ENCODE data around the gene NSUN2. TPM values are rescaled to one million over a fixed set of nuclear protein-coding genes. Genes with fewer than 3 reads are reported as not detected.

NSUN2 gene
- total and polyA plus RNA-seq, 2 experiments from 2014 or later = 65.4 to 112 TPM

GRCh38 chr5:6655432-6655831, 22.6 kb upstream of the NSUN2 start (continued):
- TF ChIP-seq ZNF462 (CRISPR knock-in tag; IDR thresholded peaks at IDR 0.05) (no peak), STAT1 (IDR thresholded peaks at IDR 0.05; ENCODE audit: unreplicated experiment) (no peak), CTCF (conservative IDR thresholded peaks at IDR 0.05; ENCODE audit: low read depth in 2 of 2) (no peak), POLR2AphosphoS5 (IDR thresholded peaks at IDR 0.05; ENCODE audit: low read depth) (no peak), EZH2 (IDR thresholded peaks at IDR 0.05; ENCODE audit: low read depth, unreplicated experiment) (no peak), JUNB (IDR thresholded peaks at IDR 0.05; ENCODE audit: unreplicated experiment) (no peak), ZNF114 (CRISPR knock-in tag; IDR thresholded peaks at IDR 0.05) (no peak), NANOG (IDR thresholded peaks at IDR 0.05; ENCODE audit: borderline replicate concordance) (no peak)

- peaks cover 8% of the 10 kb centered on the region; the same call in 1 of the 2 replicates for H3K36me3 ChIP-seq (ENCODE audit: insufficient read depth)
- H4K20me1 ChIP-seq (replicated peaks; ENCODE audit: insufficient read depth) = peaks cover 14% of the 10 kb centered on the region
- no peaks in the 10 kb centered on the region for H3F3A ChIP-seq (replicated peaks; ENCODE audit: low read depth)
- no peak for ATAC-seq
- no peak overlapping the region for H3K27ac ChIP-seq (ENCODE audit: low read depth)
- Mint-ChIP-seq H3K4me1 (peaks cover 24% of the 10 kb centered on the region), H3K9me3 (no peaks in the 10 kb centered on the region; the same call in 2 of the 3 replicates), H3K27me3 (ENCODE audit: insufficient read depth, low read depth, poor library complexity) (no peaks in the 10 kb centered on the region), H3K4me3 (no peak overlapping the region), H3K36me3 (ENCODE audit: low read depth) (peaks cover 32% of the 10 kb centered on the region), H3K27ac (peak overlapping the region; percentile 76; the same call in 1 of the 2 replicates)
- no peak overlapping the region for H2AFZ ChIP-seq
- TF ChIP-seq ETS1 (IDR thresholded peaks at IDR 0.05) (no peak), CTCF (conservative IDR thresholded peaks at IDR 0.05; ENCODE audit: low read depth in 2 of 2) (no peak), NANOG (IDR thresholded peaks at IDR 0.05; ENCODE audit: borderline replicate concordance) (no peak)
- H3K27me3 ChIP-seq (ENCODE audit: insufficient read depth) = no peaks in the 10 kb centered on the region
- peaks cover 44% of the 10 kb centered on the region for H3K79me2 ChIP-seq (replicated peaks; ENCODE audit: insufficient read depth)
- no peak for DNase-seq (ENCODE audit: low spot score)
- H3K4me2 ChIP-seq = no peak overlapping the region
- H3K9me2 ChIP-seq (ENCODE audit: insufficient read depth) = no peaks in the 10 kb centered on the region
- H3K4me3 ChIP-seq = no peak overlapping the region
- H3K4me1 ChIP-seq (ENCODE audit: insufficient read depth) = peaks cover 22% of the 10 kb centered on the region
These were observed 19.2 kb upstream of the NSUN2 start for GRCh38 chr5:6652025-6652424.
